CD14-positive monocyte (primary cell): Measurements from ENCODE around the gene BANF1. TPM values are rescaled to one million over a fixed set of nuclear protein-coding genes. Genes with fewer than 3 reads are reported as not detected.

ENCODE experiments used
- DNase-seq, 3 donors: peaks; one replicate each; pipeline ENCODE4 v3.0.0-alpha.2; 2011 to 2022
- H2AFZ ChIP-seq: 2 replicates; pipeline ENCODE4 v1.6.0; 2012; ENCODE audit warnings: mild to moderate bottlenecking, low read depth, low read length, inconsistent platforms; ENCODE audit not compliant: insufficient read depth, poor library complexity, severe bottlenecking
- H3K27ac ChIP-seq, 2 donors: 1 replicate in 1 of 2; 2 replicates in 1 of 2; pipeline ENCODE4 v1.5.1; 2012 to 2013; ENCODE audit warnings: low read length in 2 of 2, control low read depth in 1 of 2, inconsistent platforms in 1 of 2, low read depth in 1 of 2, mild to moderate bottlenecking in 1 of 2
- H3K27me3 ChIP-seq, 2 donors: one replicate each; pipeline versions ENCODE4 v1.6.0 to v1.6.1; 2011 to 2013; ENCODE audit warnings: low read length in 2 of 2; ENCODE audit not compliant: control insufficient read depth in 2 of 2, insufficient read depth in 2 of 2
- H3K36me3 ChIP-seq, 2 donors: replicated peaks in 1 of 2; 1 replicate in 1 of 2; 2 replicates in 1 of 2; pipeline versions ENCODE4 v1.5.1 to v1.6.1; 2012 to 2013; ENCODE audit warnings: low read length in 2 of 2, control low read depth in 1 of 2, inconsistent platforms in 1 of 2, mild to moderate bottlenecking in 1 of 2; ENCODE audit not compliant: insufficient read depth in 2 of 2, control insufficient read depth in 1 of 2
- H3K4me1 ChIP-seq, 2 donors: 1 replicate in 1 of 2; 2 replicates in 1 of 2; pipeline versions ENCODE4 v1.5.1 to v1.6.1; 2012 to 2013; ENCODE audit warnings: low read length in 2 of 2, control low read depth in 1 of 2, inconsistent platforms in 1 of 2, mild to moderate bottlenecking in 1 of 2, moderate library complexity in 1 of 2; ENCODE audit not compliant: insufficient read depth in 2 of 2, control insufficient read depth in 1 of 2
- H3K4me2 ChIP-seq: replicated peaks from 2 replicates; pipeline ENCODE3; 2012; ENCODE audit warnings: low read length, moderate library complexity, mild to moderate bottlenecking; ENCODE audit not compliant: poor library complexity, severe bottlenecking; ENCODE audit errors: extremely low read depth
- H3K4me3 ChIP-seq, 3 experiments: fragments of 200-600 bp in 1 of 3; sonication (generic) in 1 of 3; replicated peaks in 1 of 3; 1 replicate in 2 of 3; 2 replicates in 1 of 3; pipeline ENCODE4 v1.5.1; 2011 to 2013; ENCODE audit warnings: low read length in 3 of 3, mild to moderate bottlenecking in 3 of 3, control low read depth in 2 of 3, low read depth in 2 of 3, inconsistent platforms in 1 of 3, moderate library complexity in 1 of 3
- H3K79me2 ChIP-seq: 2 replicates; pipeline ENCODE4 v1.6.0; 2012; ENCODE audit warnings: mild to moderate bottlenecking, control low read depth, inconsistent platforms, low read length, moderate library complexity; ENCODE audit not compliant: insufficient read depth
- H3K9ac ChIP-seq: 2 replicates; pipeline ENCODE4 v1.6.0; 2017; ENCODE audit warnings: low read length, mild to moderate bottlenecking; ENCODE audit not compliant: insufficient read depth, poor library complexity, severe bottlenecking
- H3K9me3 ChIP-seq, 2 donors: replicated peaks in 1 of 2; 1 replicate in 1 of 2; 2 replicates in 1 of 2; pipeline versions ENCODE4 v1.5.1 to v1.6.1; 2012 to 2013; ENCODE audit warnings: low read length in 2 of 2, control low read depth in 1 of 2; ENCODE audit not compliant: control insufficient read depth in 1 of 2, insufficient read depth in 1 of 2
- H4K20me1 ChIP-seq: 2 replicates; pipeline ENCODE4 v1.6.0; 2012; ENCODE audit warnings: mild to moderate bottlenecking, low read length, control low read depth, moderate library complexity; ENCODE audit not compliant: insufficient read depth
- H3K27ac Mint-ChIP-seq, 7 donors: one replicate each; pipeline ENCODE4 v1.8.0; 2020; ENCODE audit warnings: mild to moderate bottlenecking in 7 of 7, mixed read lengths in 7 of 7, moderate library complexity in 6 of 7, inconsistent platforms in 2 of 7
- H3K27me3 Mint-ChIP-seq, 3 donors: one replicate each; pipeline ENCODE4 v1.8.0; 2021 to 2022; ENCODE audit warnings: low read depth in 3 of 3, mild to moderate bottlenecking in 3 of 3, mixed read lengths in 3 of 3, moderate library complexity in 3 of 3, inconsistent platforms in 1 of 3
- H3K36me3 Mint-ChIP-seq, 2 donors: one replicate each; pipeline ENCODE4 v1.8.0; 2020; ENCODE audit warnings: mixed read lengths in 2 of 2, inconsistent platforms in 1 of 2, mild to moderate bottlenecking in 1 of 2
- H3K4me1 Mint-ChIP-seq: one replicate; pipeline ENCODE4 v1.8.0; 2020; ENCODE audit warnings: mild to moderate bottlenecking, mixed read lengths
- H3K4me3 Mint-ChIP-seq, 2 donors: one replicate each; pipeline ENCODE4 v1.8.0; 2020; ENCODE audit warnings: mild to moderate bottlenecking in 2 of 2, mixed read lengths in 2 of 2, moderate library complexity in 1 of 2
- H3K9me3 Mint-ChIP-seq, 7 donors: one replicate each; pipeline ENCODE4 v1.8.0; 2020 to 2022; ENCODE audit warnings: mixed read lengths in 7 of 7, mild to moderate bottlenecking in 6 of 7, moderate library complexity in 6 of 7, inconsistent platforms in 2 of 7
- WGBS: methylation state at CpG from one replicate; pipeline ENCODE4 v1.1.5; 2013; ENCODE audit warnings: missing lambda C conversion rate; ENCODE audit not compliant: insufficient coverage; 5-methylcytosine and 5-hydroxymethylcytosine counted together
- intact Hi-C, 2 donors: fragments of 100-400 bp; cut with micrococcal nuclease; formaldehyde crosslinking; loops; one replicate each; pipeline versions ENCODE4 v1.15.0 to v1.15.1; 2023
- polyA plus RNA-seq, 3 donors: library from polyadenylated mRNA; depleted of rRNA in 1 of 3; unstranded in 2 of 3; stranded (reverse) in 1 of 3; fragments of 300-500 nt in 2 of 3; fragments of >200 nt in 1 of 3; fragmentation: Illumina TruSeq in 2 of 3; gene quantifications; 1 replicate in 2 of 3; 2 replicates in 1 of 3; pipeline ENCODE4 v1.2.3, GENCODE V29; 2012 to 2021
- TF ChIP-seq, protein P1 (sequence below): fragments of 200-600 bp; IDR thresholded peaks from one replicate; pipeline ENCODE4 v1.8.0; 2022; ENCODE audit warnings: antibody characterized with exemption, mild to moderate bottlenecking

BANF1 gene
- polyA plus RNA-seq, 3 donors: 79.9 to 175 (median 142) TPM

DNA sequence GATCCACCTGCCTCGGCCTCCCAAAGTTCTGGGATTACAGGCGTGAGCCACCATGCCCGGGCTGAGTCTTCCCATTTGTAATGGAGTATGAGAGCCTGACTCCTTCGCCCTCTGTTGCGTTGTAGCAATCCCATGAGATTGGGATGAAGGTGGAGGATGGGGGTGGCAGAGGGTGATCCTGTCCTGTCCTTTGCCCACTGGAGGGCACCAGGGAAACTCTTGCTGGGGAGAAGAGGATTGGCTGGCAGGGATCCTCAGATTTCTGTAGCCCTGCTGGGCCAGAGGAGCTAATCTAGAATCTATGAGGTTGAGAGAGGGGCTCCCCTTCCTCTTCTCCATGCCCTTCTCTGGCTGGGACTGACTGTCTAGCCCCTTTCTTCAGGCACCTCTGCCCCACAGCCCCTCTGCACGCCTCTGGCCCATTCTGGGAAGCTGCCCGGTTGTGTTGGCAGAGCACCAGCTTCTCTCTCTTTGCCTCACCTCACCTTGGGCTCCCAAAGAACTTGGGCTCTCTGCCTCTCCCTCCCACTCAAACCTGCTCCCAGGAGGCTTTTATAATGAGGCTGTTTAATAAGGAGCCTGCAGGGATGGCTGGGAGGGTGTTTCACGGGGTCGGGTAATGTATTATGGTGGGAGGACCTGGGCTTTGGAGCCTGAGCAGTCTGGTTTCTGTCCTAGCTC is 33.5 kb downstream of the BANF1 start:
- Histone ChIP-seq H3K27me3 (peaks cover 0 to 3% of the 10 kb centered on the region in 2 donors), H2AFZ (no peak overlapping the region), H3K9ac (no peak overlapping the region), H3K4me2 (no peak overlapping the region), H3K4me1 (no peaks in the 10 kb centered on the region), H3K27ac (no peak overlapping the region), H3K79me2 (no peaks in the 10 kb centered on the region), H3K36me3 (no peaks in the 10 kb centered on the region), H4K20me1 (no peaks in the 10 kb centered on the region), H3K9me3 (no peaks in the 10 kb centered on the region), H3K4me3 (no peak overlapping the region)
- Mint-ChIP-seq H3K4me1 (no peaks in the 10 kb centered on the region), H3K4me3 (no peak overlapping the region), H3K27ac (peak overlapping the region in 1 of 7 donors; percentile 55), H3K36me3 (no peaks in the 10 kb centered on the region), H3K27me3 (peaks cover 9 to 18% (median 14%) of the 10 kb centered on the region in 3 donors), H3K9me3 (peaks cover 0 to 11% (median 4%) of the 10 kb centered on the region in 7 donors)
- no peak for DNase-seq
- intact Hi-C loops: no loop called here
- TF ChIP-seq, protein P1, sequence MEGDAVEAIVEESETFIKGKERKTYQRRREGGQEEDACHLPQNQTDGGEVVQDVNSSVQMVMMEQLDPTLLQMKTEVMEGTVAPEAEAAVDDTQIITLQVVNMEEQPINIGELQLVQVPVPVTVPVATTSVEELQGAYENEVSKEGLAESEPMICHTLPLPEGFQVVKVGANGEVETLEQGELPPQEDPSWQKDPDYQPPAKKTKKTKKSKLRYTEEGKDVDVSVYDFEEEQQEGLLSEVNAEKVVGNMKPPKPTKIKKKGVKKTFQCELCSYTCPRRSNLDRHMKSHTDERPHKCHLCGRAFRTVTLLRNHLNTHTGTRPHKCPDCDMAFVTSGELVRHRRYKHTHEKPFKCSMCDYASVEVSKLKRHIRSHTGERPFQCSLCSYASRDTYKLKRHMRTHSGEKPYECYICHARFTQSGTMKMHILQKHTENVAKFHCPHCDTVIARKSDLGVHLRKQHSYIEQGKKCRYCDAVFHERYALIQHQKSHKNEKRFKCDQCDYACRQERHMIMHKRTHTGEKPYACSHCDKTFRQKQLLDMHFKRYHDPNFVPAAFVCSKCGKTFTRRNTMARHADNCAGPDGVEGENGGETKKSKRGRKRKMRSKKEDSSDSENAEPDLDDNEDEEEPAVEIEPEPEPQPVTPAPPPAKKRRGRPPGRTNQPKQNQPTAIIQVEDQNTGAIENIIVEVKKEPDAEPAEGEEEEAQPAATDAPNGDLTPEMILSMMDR: no peak
- 93% methylated on average over 7 of the region's 9 CpGs for WGBS

DNA sequence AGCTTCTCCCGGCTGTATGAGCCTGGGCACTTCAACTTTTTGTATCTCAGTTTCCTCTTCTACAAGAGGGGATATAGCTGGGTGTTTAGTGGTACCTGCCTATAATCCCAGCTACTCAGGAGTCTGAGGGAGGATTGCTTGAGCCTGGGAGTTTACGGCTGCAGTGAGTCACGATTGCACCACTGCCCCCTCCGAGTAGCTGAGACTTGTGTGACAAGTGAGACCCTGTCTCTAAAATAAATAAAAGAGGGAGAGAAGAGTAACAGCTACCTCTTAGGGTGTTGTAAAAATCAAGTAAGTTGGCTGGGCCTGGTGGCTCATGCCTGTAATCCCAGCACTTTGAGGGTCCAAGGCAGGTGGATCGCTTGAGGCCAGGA is 34.0 kb downstream of the BANF1 start:
- Histone ChIP-seq H3K36me3 (no peaks in the 10 kb centered on the region), H3K27me3 (peaks cover 0 to 3% of the 10 kb centered on the region in 2 donors), H3K4me1 (no peaks in the 10 kb centered on the region), H3K4me3 (no peak overlapping the region), H3K9ac (no peak overlapping the region), H3K79me2 (no peaks in the 10 kb centered on the region), H2AFZ (no peak overlapping the region), H3K4me2 (no peak overlapping the region), H4K20me1 (no peaks in the 10 kb centered on the region), H3K9me3 (no peaks in the 10 kb centered on the region), H3K27ac (no peak overlapping the region)
- Mint-ChIP-seq H3K36me3 (no peaks in the 10 kb centered on the region), H3K9me3 (peaks cover 0 to 11% (median 4%) of the 10 kb centered on the region in 7 donors), H3K27ac (no peak overlapping the region), H3K4me1 (no peaks in the 10 kb centered on the region), H3K27me3 (peaks cover 8 to 17% (median 14%) of the 10 kb centered on the region in 3 donors), H3K4me3 (no peak overlapping the region)
- TF ChIP-seq, protein P1: no peak
- 90% methylated on average over 2 of the region's 5 CpGs for WGBS
- no peak for DNase-seq
- intact Hi-C loops: no loop called here
